SJCRH30 (cell line): ENCODE data around the gene FAM81B. TPM values are rescaled to one million over a fixed set of nuclear protein-coding genes. Genes with fewer than 3 reads are reported as not detected.
A peak's percentile ranks its signal among the peaks of the same experiment; 100 is the strongest.
"Not testable (repeated sequence)": the region's sequence is repeated elsewhere in the genome, so short reads cannot be mapped to it uniquely, and the experiment has no call there.

Source experiments
- DNase-seq, 2 experiments: peaks; one replicate each; pipeline ENCODE4 v3.0.0-alpha.2; 2015 to 2020
- H3K27ac ChIP-seq: fragments of 250-450 bp; sonication (Bioruptor Pico); 2 replicates; pipeline ENCODE4 v1.5.1; 2020; ENCODE audit warnings: mild to moderate bottlenecking, moderate library complexity
- H3K27me3 ChIP-seq: fragments of 250-450 bp; sonication (Bioruptor Pico); 2 replicates; pipeline ENCODE4 v1.5.1; 2020; ENCODE audit warnings: mild to moderate bottlenecking, moderate library complexity
- H3K36me3 ChIP-seq: fragments of 250-450 bp; sonication (Bioruptor Pico); 2 replicates; pipeline ENCODE4 v1.5.1; 2020; ENCODE audit warnings: mild to moderate bottlenecking, moderate library complexity
- H3K4me1 ChIP-seq: fragments of 250-450 bp; sonication (Bioruptor Pico); 2 replicates; pipeline ENCODE4 v1.5.1; 2020; ENCODE audit warnings: mild to moderate bottlenecking, moderate library complexity
- H3K4me3 ChIP-seq: fragments of 250-450 bp; sonication (Bioruptor Pico); 2 replicates; pipeline ENCODE4 v1.5.1; 2020; ENCODE audit warnings: mild to moderate bottlenecking, moderate library complexity
- H3K9me3 ChIP-seq: fragments of 250-450 bp; sonication (Bioruptor Pico); replicated peaks from 2 replicates; pipeline ENCODE4 v1.5.1; 2020; ENCODE audit warnings: mild to moderate bottlenecking, moderate library complexity
- total RNA-seq: library from RNA; depleted of rRNA; stranded (reverse); fragments of >200 nt; shearing (Covaris generic); gene quantifications from 2 replicates; pipeline ENCODE4 v1.2.3, GENCODE V29; 2014

Gene FAM81B
- total RNA-seq, 1 experiment from 2014 or later = not detected

- DNase-seq = peak in 1 of 2 experiments; percentile 40
- peaks cover 5% of the 10 kb centered on the region; the same call in 1 of the 2 replicates for H3K4me1 ChIP-seq
- 0 out of 2 replicates have a peak, but pooled peaks cover 6% of the 10 kb centered on the region for H3K9me3 ChIP-seq
- no peaks in the 10 kb centered on the region for H3K27me3 ChIP-seq
- H3K4me3 ChIP-seq = no peak overlapping the region
- H3K27ac ChIP-seq = no peak overlapping the region
- no peaks in the 10 kb centered on the region for H3K36me3 ChIP-seq
These were observed 8.4 kb upstream of the FAM81B start for GRCh38 chr5:95382801-95383200.

GRCh38 chr5:95384485-95385213 lies 6.5 kb upstream of the FAM81B start:
- H3K36me3 ChIP-seq = no peaks in the 10 kb centered on the region
- no peak overlapping the region for H3K27ac ChIP-seq
- DNase-seq = no peak
- H3K27me3 ChIP-seq = no peaks in the 10 kb centered on the region
- H3K4me3 ChIP-seq = no peak overlapping the region
- 0 out of 2 replicates have a peak, but pooled peaks cover 6% of the 10 kb centered on the region for H3K9me3 ChIP-seq
- H3K4me1 ChIP-seq = peaks cover 5% of the 10 kb centered on the region; the same call in 1 of the 2 replicates

- no peak overlapping the region for H3K4me3 ChIP-seq
- peaks cover 5% of the 10 kb centered on the region; the same call in 1 of the 2 replicates for H3K4me1 ChIP-seq
- no peaks in the 10 kb centered on the region for H3K36me3 ChIP-seq
- no peak overlapping the region for H3K27ac ChIP-seq
- H3K27me3 ChIP-seq = no peaks in the 10 kb centered on the region
- DNase-seq = no peak
- H3K9me3 ChIP-seq = 0 out of 2 replicates have a peak, but pooled peaks cover 3% of the 10 kb centered on the region
These were observed 5.8 kb upstream of the FAM81B start for GRCh38 chr5:95385334-95385733.

- not testable (repeated sequence) for H3K27ac ChIP-seq, H3K4me1 ChIP-seq, H3K27me3 ChIP-seq, H3K9me3 ChIP-seq, H3K36me3 ChIP-seq, DNase-seq, H3K4me3 ChIP-seq
These were observed 799 bp downstream of the FAM81B start for GRCh38 chr5:95391965-95392364.

GRCh38 chr5:95392593-95393182 lies 1.5 kb downstream of the FAM81B start:
- Histone ChIP-seq H3K27me3 (no peaks in the 10 kb centered on the region), H3K27ac (no peak overlapping the region), H3K4me3 (no peak overlapping the region), H3K4me1 (peaks cover 10% of the 10 kb centered on the region), H3K36me3 (no peaks in the 10 kb centered on the region), H3K9me3 (0 out of 2 replicates have a peak, but pooled peaks cover 3% of the 10 kb centered on the region)
- DNase-seq = peak in 1 of 2 experiments; percentile 27

- peaks cover 10% of the 10 kb centered on the region for H3K4me1 ChIP-seq
- no peak for DNase-seq
- no peaks in the 10 kb centered on the region for H3K36me3 ChIP-seq
- 0 out of 2 replicates have a peak, but pooled peaks cover 3% of the 10 kb centered on the region for H3K9me3 ChIP-seq
- H3K27me3 ChIP-seq = no peaks in the 10 kb centered on the region
- no peak overlapping the region for H3K27ac ChIP-seq
- no peak overlapping the region for H3K4me3 ChIP-seq
These were observed 2.1 kb downstream of the FAM81B start for GRCh38 chr5:95393279-95393678.

GRCh38 chr5:95398989-95399388 lies 7.8 kb downstream of the FAM81B start:
- Histone ChIP-seq H3K27ac (no peak overlapping the region), H3K4me3 (no peak overlapping the region), H3K4me1 (peaks cover 8% of the 10 kb centered on the region), H3K9me3 (no peaks in the 10 kb centered on the region), H3K27me3 (no peaks in the 10 kb centered on the region), H3K36me3 (no peaks in the 10 kb centered on the region)
- no peak for DNase-seq

- no peaks in the 10 kb centered on the region for H3K9me3 ChIP-seq
- no peaks in the 10 kb centered on the region for H3K27me3 ChIP-seq
- H3K27ac ChIP-seq = peak overlapping the region; percentile 38
- peak in 1 of 2 experiments; percentile 26 for DNase-seq
- no peaks in the 10 kb centered on the region for H3K36me3 ChIP-seq
- no peak overlapping the region for H3K4me3 ChIP-seq
- peaks cover 8% of the 10 kb centered on the region for H3K4me1 ChIP-seq
These were observed 10.5 kb downstream of the FAM81B start for GRCh38 chr5:95401626-95402025.

GRCh38 chr5:95403996-95404395 lies 12.8 kb downstream of the FAM81B start:
- H3K36me3 ChIP-seq = no peaks in the 10 kb centered on the region
- H3K27me3 ChIP-seq = no peaks in the 10 kb centered on the region
- no peak for DNase-seq
- H3K4me3 ChIP-seq = no peak overlapping the region
- no peak overlapping the region for H3K27ac ChIP-seq
- H3K4me1 ChIP-seq = peaks cover 8% of the 10 kb centered on the region
- H3K9me3 ChIP-seq = no peaks in the 10 kb centered on the region

GRCh38 chr5:95406426-95407090 lies 15.4 kb downstream of the FAM81B start:
- no peaks in the 10 kb centered on the region for H3K9me3 ChIP-seq
- H3K4me3 ChIP-seq = no peak overlapping the region

GRCh38 chr5:95410279-95410678 lies 19.1 kb downstream of the FAM81B start:
- Histone ChIP-seq H3K36me3 (no peaks in the 10 kb centered on the region), H3K27ac (no peak overlapping the region), H3K27me3 (no peaks in the 10 kb centered on the region), H3K4me3 (no peak overlapping the region), H3K4me1 (peaks cover 16% of the 10 kb centered on the region), H3K9me3 (no peaks in the 10 kb centered on the region)
- no peak for DNase-seq

More at GRCh38 chr5:95406426-95407090, 15.4 kb downstream of the FAM81B start:
- no peaks in the 10 kb centered on the region for H3K36me3 ChIP-seq
- H3K27ac ChIP-seq = no peak overlapping the region
- H3K27me3 ChIP-seq = no peaks in the 10 kb centered on the region
- H3K4me1 ChIP-seq = peaks cover 7% of the 10 kb centered on the region
- peak; percentile 19 to 41 for DNase-seq

- DNase-seq = no peak
- no peak overlapping the region for H3K4me3 ChIP-seq
- H3K4me1 ChIP-seq = peaks cover 17% of the 10 kb centered on the region
- H3K27ac ChIP-seq = no peak overlapping the region
- no peaks in the 10 kb centered on the region for H3K9me3 ChIP-seq
- no peaks in the 10 kb centered on the region for H3K27me3 ChIP-seq
- no peaks in the 10 kb centered on the region for H3K36me3 ChIP-seq
These were observed 20.3 kb downstream of the FAM81B start for GRCh38 chr5:95411474-95411873.

- Histone ChIP-seq H3K27ac (peak overlapping the region; percentile 42; the same call in 1 of the 2 replicates), H3K9me3 (no peaks in the 10 kb centered on the region), H3K4me1 (peaks cover 17% of the 10 kb centered on the region), H3K27me3 (no peaks in the 10 kb centered on the region), H3K36me3 (no peaks in the 10 kb centered on the region), H3K4me3 (no peak overlapping the region)
- peak; percentile 72 to 81 for DNase-seq
These were observed 23.3 kb downstream of the FAM81B start for GRCh38 chr5:95414451-95414850.

GRCh38 chr5:95417971-95418370 lies 26.8 kb downstream of the FAM81B start:
- Histone ChIP-seq H3K27ac (no peak overlapping the region), H3K4me3 (no peak overlapping the region), H3K27me3 (no peaks in the 10 kb centered on the region), H3K36me3 (no peaks in the 10 kb centered on the region), H3K4me1 (peaks cover 17% of the 10 kb centered on the region), H3K9me3 (no peaks in the 10 kb centered on the region)
- no peak for DNase-seq

GRCh38 chr5:95422838-95423237 lies 31.7 kb downstream of the FAM81B start:
- Histone ChIP-seq H3K4me1 (no peaks in the 10 kb centered on the region), H3K4me3 (no peak overlapping the region), H3K9me3 (no peaks in the 10 kb centered on the region), H3K27me3 (no peaks in the 10 kb centered on the region), H3K27ac (no peak overlapping the region), H3K36me3 (no peaks in the 10 kb centered on the region)
- DNase-seq = no peak
